DMS 273 (cell line): ENCODE results near the gene VAMP4.

Experiments used
- DNase-seq: peaks from one replicate; lab custom pipeline; 2025; ENCODE audit not compliant: unreplicated experiment; lab: John Stamatoyannopoulos, UW

VAMP4 gene

GRCh38 chr1:171753182-171753581, 11.3 kb upstream of the VAMP4 start:
- DNase-seq, result no peak

GRCh38 chr1:171751221-171751620, 9.4 kb upstream of the VAMP4 start:
- DNase-seq, result no peak

GRCh38 chr1:171748651-171749050, 6.8 kb upstream of the VAMP4 start:
- DNase-seq, result no peak

- DNase-seq, result no peak
Observed at GRCh38 chr1:171744986-171745385, 3.1 kb upstream of the VAMP4 start.

GRCh38 chr1:171743081-171743870, 1.4 kb upstream of the VAMP4 start:
- peak; percentile 50 for DNase-seq

- DNase-seq, result peak; percentile 84
Observed at GRCh38 chr1:171742577-171742922, 685 bp upstream of the VAMP4 start.

GRCh38 chr1:171740987-171741871, 636 bp downstream of the VAMP4 start:
- DNase-seq, result peak; percentile 79

GRCh38 chr1:171740356-171740863, 1.5 kb downstream of the VAMP4 start:
- DNase-seq, result no peak

- no peak for DNase-seq
Observed at GRCh38 chr1:171739656-171740055, 2.2 kb downstream of the VAMP4 start.

- DNase-seq, result no peak
Observed at GRCh38 chr1:171738911-171739310, 3.0 kb downstream of the VAMP4 start.

GRCh38 chr1:171736196-171736595, 5.7 kb downstream of the VAMP4 start:
- no peak for DNase-seq

GRCh38 chr1:171730052-171730451, 11.8 kb downstream of the VAMP4 start:
- no peak for DNase-seq

GRCh38 chr1:171727778-171728177, 14.1 kb downstream of the VAMP4 start:
- DNase-seq, result peak; percentile 66

- DNase-seq, result peak; percentile 10
Observed at GRCh38 chr1:171723180-171723579, 18.7 kb downstream of the VAMP4 start.

- DNase-seq, result no peak
Observed at GRCh38 chr1:171718848-171719247, 23.0 kb downstream of the VAMP4 start.

GRCh38 chr1:171718216-171718615, 23.6 kb downstream of the VAMP4 start:
- DNase-seq, result no peak

- DNase-seq, result no peak
Observed at GRCh38 chr1:171717062-171717718, 24.7 kb downstream of the VAMP4 start.

GRCh38 chr1:171716616-171717015, 25.2 kb downstream of the VAMP4 start:
- DNase-seq, result no peak

GRCh38 chr1:171715813-171716251, 26.0 kb downstream of the VAMP4 start:
- peak; percentile 41 for DNase-seq

- no peak for DNase-seq
Observed at GRCh38 chr1:171712341-171712740, 29.5 kb downstream of the VAMP4 start.

- DNase-seq, result no peak
Observed at GRCh38 chr1:171711643-171712042, 30.2 kb downstream of the VAMP4 start.
